H1 (cell line): ENCODE measurements around the gene TTC33. TPM values are rescaled to one million over a fixed set of nuclear protein-coding genes. Genes with fewer than 3 reads are reported as not detected.

Experiments
- ATF2 ChIP-seq: IDR thresholded peaks from 2 replicates; pipeline ENCODE4 v1.6.1; 2012; ENCODE audit warnings: low read length, inconsistent platforms
- GABPA ChIP-seq: IDR thresholded peaks from 2 replicates; pipeline ENCODE4 v1.6.1; 2011; ENCODE audit warnings: mild to moderate bottlenecking, low read length, moderate library complexity, borderline replicate concordance; ENCODE audit not compliant: insufficient read depth
- polyA plus RNA-seq, 7 experiments: library from polyadenylated mRNA; depleted of rRNA in 3 of 7; stranded (reverse) in 5 of 7; unstranded in 2 of 7; fragments of >200 nt in 5 of 7; fragments of 200-250 nt in 2 of 7; gene quantifications; 1 replicate in 5 of 7; 2 replicates in 1 of 7; 4 replicates in 1 of 7; pipeline versions ENCODE4 v1.2.1 to v1.2.3, GENCODE V29; 2011 to 2013; ENCODE audit warnings: missing spikeins in 2 of 7, mixed read lengths in 2 of 7
- total RNA-seq: library from RNA; stranded (reverse); fragmentation: NEBNext Ultra II Directional; extraction: Animal tissue kit (Norgen Biotek cat#: 25700); gene quantifications from 2 replicates; pipeline ENCODE4 v1.2.1, GENCODE V29; 2021

TTC33 gene
- total and polyA plus RNA-seq, 2 of the 8 experiments (the other 6 are each of a cell fraction or from before 2014, with no cell fraction given), result 1.2 to 12.6 TPM

DNA sequence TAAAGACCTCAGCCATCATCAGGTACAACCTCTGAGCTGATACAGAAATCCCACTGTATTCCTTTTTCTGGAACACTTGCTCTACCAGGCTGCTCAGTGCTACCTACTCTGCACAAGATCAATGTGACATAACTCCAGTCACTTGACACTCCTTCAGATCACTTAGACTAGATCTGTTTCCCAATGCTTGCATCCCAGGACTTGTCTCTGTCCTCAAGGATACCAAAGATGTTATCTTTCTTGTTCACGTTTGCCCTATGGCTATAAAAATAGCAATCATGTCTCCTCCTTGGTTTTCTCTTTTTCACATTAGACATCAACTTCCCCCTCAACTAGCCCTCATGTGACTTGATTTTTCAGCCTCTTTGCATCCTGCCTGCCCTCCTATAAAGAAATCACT is 264.1 kb downstream of the TTC33 start (continued):
- no peak for TF ChIP-seq GABPA
- TF ChIP-seq ATF2, result no peak
